GM18511 (cell line): Measurements from ENCODE around the gene PRPF40A.
A peak's percentile ranks its signal among the peaks of the same experiment; 100 is the strongest.

Source experiments
- ATAC-seq: cut with Tn5 transposase; IDR thresholded peaks from one replicate; pipeline ENCODE4 v1.9.1; 2021; ENCODE audit warnings: mild to moderate bottlenecking, moderate library complexity; ENCODE audit not compliant: unreplicated experiment

The PRPF40A gene

DNA sequence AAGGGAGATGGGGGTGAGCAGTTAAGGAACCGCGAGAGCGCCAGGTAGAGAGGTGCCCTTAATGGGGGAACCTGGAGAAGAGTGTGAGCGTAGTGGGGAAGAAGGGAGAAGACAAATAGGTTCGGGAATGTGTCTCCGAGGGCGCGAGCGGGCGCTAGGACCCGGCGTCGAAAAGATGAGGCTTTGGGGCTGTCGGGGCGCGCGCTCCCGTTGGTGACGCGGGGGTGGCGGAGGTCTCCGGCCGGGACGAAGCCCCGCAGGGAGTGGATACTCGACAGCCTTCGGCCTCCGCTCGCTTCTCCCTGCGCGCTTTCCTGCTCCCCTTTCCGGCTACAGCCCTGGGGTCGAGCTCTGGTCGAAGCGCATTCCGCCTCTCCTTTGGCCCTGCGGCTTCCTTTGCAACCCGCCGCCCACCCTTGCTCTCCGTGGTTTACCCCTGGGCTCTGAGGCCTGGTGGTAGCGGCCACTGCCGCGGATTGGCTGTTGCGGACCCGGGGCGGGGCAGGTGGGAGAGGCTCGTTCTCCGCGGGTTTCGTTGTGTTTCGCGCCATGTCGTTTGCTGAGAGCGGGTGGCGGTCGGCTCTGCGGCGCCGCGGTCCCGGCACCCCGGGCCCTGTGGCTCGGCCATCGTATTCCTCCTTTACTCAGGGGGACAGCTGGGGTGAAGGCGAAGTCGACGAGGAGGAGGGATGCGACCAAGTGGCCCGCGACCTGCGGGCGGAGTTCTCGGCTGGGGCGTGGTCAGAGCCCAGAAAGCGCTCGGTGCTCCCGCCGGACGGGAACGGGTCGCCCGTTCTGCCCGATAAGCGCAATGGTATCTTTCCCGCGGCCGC, 1.0 kb upstream of the PRPF40A start, which contains the start of gene ARL6IP6:
Gene ARL6IP6, plus strand, starts transcription at position 545 of the 833 bp plus-strand sequence. Its CDS starts 5 bp downstream, at position 550.
- peak; percentile 74 for ATAC-seq

DNA sequence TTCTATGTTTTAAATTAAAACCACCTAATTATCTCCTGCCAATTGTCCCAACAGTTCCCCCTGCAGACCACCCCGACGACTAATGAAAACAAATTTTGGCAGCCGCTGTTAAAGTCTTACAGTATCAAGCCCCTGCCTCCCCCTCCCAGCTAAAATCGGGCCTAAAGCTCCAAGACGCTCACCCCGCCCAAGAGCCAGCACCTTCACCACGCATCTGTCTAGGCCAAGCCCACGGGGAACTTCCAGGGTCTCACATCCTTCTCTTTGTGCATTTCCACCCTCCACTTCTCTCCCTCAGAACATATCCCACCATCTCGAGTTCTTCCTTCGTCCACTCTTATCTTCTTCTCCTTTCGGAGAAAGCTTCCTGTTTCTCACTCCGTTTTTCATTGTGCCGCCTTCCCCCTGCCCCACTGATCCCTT, 445 bp downstream of the PRPF40A start:
- peak; percentile 3 for ATAC-seq

DNA sequence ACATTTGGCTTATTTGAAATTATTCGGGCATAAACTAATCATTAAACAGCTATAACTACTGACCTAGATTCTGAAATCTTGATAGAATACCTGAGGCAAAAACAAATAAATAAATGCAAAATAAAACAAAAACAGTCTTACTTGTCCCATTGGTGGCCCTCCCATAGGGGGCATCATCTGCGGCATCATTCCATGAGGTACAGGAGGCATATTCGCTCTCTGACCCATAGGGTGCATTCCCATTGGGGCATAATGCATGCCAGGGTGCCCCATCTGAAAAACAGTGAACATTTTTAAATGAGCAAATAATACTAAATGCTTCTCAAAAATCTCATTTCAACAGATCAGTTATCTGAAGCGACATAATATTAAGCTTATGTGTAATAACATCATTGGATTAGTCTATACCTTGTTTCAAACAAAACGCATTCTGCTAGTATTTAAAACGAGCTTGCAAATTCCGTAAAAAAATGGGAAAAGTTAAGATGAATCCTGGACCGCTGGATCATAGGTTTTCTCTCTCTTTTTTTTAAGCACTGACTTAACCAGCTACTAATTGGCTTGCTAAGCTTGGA, 1.3 kb downstream of the PRPF40A start:
- ATAC-seq, result no peak

DNA sequence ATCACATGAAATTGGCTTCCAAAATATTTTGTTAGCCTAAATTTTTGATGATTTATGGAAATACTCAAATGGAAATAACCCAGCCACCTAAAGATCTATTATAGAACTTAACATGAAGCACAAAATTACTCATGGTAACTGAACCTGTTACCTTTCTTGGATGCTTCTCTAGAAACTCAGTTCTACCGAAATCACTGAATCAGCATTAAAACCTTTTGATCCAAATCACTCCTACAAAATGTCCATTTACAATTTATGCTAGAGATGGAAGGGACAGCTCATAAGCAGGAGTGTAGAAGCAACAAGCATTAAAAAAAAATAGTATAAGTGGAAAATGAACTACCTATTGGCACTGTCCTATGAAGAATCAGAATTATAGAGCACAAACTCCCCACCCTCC, 2.1 kb downstream of the PRPF40A start:
- no peak for ATAC-seq

DNA sequence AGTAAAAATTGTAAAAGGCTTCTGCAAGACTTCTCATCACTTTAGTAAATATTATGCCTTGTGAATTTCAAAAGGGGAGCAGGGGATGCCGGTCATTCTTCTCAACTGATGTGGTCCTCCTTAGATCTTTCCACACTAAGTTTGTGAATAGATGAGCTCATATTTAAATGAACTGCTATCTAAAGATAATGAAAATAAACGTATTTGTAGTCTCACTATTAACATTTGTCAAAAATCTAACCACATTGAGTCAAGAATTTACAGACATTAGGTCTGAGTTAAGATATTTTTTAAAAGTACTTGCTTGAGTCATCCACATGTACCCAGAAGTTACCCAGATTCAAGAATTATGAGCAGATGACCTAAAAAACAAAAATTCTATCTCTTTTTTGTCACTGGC, 6.5 kb downstream of the PRPF40A start:
- ATAC-seq, result no peak

DNA sequence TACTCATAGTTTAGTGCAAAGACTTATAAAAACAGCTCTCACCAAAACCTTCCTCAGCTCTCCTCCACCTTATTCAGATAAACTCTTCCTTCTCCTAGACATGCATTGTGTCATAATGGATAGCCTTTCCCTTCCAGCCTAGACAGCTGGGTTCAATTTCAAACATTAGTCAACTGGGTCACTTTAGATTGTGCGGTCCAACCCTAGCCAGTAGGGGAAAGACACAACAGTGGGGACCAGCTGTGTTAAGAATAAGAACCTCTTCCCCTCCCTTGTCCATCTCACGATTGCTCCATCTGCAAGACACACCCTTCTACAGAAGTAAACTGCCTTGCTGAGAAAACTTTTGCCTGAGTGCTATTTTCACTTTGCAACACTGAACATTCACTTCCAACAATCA, 8.5 kb downstream of the PRPF40A start:
- ATAC-seq, result no peak

DNA sequence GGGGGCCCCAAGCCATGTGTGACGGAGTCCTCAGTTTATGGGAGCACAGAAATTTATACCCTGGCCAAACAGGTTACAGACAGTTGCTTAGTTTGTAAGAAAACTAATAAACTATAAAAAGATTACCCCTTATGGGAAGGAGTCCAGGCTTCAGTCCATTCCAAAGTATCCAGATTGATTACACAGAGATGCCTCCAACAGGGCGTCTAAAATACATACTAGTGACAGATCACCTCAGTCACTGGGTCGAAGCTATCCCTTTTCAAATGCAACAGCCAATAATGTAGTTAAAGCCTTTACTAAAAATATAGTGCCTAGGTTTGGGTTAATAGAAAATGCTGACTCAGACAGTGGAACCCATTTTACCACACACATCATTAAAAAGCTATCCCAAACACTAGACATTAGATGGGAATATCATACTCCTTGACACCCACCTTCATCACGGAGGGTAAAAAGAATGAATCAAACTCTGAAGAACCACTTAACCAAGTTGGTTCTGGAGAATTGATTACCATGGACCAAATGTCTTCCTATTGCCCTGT, 10.7 kb downstream of the PRPF40A start:
- no peak for ATAC-seq

DNA sequence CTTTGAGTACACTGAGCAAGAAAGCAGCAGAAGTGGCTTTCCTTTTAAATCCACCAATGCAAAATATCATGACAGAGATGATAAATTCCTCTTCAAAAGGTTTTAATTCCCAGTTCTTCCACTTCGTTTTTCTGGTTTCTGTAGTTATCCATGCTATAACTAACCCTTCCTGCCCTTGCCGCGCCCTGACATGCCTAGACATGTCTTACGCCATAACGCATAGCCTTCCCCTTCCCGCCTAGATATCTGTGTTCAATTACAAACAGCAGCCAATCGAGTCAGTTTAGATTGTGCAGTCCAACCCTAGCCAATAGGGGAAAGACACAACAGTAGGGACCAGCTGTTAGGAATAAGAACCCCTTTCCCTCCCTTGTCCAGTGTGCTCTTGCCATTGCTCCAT, 16.1 kb downstream of the PRPF40A start:
- no peak for ATAC-seq

DNA sequence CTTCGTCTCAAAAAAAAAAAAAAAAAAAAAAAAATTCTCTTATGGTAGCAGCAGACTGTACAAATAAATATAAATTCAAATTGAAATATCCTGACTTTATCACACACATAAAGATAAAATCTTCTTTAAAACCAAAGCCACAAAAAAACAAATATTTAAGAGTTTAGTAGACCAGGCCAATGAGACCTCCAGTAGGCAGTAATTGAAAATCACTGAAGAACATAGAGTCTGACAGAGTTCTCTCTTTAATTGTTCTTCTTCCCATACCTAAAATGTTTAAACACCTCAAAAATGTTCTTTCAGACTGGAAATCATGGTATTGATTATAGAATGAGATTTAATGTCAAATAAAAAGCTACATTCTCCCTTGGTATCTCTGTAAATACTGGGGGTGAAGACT, 20.8 kb downstream of the PRPF40A start:
- no peak for ATAC-seq

DNA sequence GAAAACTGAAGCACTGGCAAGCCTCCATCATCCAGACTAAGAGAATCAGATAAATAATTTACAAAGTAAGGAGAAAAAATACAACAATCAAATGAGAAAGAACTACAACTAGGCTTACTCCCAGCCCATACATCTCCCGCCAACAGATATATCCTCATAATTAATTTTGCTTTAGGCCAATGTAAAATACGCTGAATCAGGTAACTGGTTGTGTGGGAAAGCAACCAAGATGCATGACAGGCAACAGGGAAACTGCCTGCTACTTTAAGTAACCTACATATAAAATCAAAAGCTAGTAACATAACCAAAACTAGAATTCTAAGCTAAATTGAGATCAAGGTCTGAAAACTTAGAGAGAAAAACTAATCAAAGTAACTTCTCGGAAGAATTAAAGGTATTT, 21.5 kb downstream of the PRPF40A start:
- ATAC-seq, result no peak

DNA sequence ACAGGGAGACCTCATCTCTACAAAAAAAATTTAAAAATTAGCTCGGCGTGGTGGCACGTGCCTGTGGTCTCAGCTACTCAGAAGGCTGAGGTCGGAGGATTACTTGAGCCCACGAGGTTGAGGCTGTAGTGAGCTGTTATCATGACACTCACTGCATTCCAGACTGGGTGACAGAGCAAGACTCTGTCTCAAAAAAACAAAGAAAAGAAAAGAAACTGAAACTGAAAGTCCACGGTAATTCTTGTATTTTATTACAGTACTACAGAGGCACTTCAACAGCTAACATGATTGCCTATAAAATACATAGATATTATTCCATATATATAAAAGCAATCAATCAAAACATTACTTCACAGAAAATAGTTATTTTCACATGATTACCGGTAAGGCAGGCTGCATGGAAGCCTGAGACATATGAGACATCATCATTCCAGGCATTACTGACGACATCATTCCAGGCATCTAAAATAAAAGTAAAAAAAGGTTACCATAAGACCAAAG, 23.1 kb downstream of the PRPF40A start:
- ATAC-seq, result peak; percentile 46

DNA sequence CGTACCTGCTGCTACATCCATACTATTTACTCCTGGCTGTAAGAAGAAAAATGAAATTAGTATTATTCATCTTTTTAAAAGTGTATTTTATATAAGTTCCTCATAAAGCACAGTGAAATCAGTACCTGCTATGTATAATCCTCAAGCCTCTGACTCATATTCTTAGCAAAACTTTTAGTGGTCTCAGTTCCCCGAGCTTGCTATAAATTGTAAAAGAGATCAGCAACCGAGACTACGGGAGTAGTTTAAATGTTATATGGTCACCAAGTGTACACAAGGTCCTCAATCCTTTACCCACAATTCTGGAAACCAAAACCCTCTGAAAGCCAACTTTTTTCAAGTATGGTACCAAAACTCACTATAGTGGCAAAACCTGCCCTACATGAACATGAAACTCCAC, 24.2 kb downstream of the PRPF40A start:
- ATAC-seq, result peak; percentile 90

DNA sequence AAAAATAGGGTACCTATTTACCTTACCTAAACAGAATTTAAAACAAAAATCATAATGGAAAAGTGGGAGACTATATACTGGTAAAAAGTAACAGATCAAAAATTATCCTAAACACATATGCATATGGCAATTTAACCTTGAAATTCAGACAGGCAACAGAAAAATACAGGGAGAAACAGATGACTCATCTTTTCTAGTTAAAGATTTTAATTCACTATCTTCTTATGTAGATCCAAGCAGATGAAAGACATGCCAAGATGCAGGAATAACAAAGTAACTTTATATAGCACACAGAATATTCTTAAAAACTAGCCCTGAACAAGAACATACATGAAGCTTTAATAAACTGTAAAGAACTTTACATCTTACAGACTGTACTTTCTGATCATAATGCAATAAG, 30.9 kb downstream of the PRPF40A start:
- ATAC-seq, result no peak

DNA sequence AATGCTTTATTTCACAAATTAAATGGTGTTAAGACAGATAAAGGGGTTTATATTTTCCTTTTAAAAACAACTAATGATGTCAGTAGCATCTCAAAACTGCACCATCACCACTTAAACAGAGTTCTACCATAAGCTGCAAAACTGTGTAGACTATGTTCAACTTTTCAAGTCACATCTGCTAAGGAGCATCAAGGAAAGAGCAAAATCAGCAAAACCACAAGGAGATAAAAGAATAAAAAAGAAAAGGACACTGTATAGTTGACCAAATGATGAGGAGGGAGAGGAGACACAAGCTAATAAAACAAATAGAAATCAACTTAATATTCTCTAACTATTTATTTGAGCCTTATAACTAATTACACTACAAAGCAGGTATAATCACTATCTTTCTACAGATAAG, 33.9 kb downstream of the PRPF40A start:
- no peak for ATAC-seq

DNA sequence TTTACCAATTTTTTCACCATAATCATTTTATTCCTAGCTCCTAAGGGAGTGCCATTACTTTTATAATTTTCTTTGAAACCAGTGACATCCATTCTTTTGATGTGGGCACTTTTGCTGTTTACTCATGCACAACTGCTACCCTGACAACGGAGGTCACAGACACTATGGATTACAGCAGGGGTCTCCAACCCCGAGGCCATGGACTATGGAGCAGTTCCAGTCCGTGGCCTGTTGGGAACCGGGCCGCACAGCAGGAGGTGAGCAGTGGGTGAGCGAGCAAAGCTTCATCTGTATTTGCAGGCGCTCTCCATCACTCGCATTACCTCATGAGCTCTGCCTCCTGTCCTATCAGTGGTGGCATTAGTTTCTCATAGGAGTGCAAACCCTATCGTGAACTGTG, 34.6 kb downstream of the PRPF40A start:
- ATAC-seq, result no peak

DNA sequence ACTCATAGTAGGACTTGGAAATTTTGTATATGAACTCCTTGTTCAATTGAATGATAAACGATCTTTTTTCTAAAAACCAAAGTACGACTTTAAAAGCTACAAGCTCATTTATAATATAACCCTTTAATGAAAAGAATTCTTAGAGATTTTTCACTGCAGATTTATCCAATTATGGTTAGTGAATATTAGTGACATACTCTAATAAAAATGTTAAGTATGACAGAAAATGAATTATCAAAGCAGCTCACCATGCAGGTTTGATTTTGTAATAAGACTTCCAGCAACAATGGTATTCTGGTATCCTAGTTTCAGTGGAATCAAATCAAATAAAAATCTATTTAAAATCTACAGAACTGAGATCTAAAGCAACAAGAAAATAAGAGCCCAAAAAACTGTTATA, 38.5 kb downstream of the PRPF40A start:
- ATAC-seq, result no peak

DNA sequence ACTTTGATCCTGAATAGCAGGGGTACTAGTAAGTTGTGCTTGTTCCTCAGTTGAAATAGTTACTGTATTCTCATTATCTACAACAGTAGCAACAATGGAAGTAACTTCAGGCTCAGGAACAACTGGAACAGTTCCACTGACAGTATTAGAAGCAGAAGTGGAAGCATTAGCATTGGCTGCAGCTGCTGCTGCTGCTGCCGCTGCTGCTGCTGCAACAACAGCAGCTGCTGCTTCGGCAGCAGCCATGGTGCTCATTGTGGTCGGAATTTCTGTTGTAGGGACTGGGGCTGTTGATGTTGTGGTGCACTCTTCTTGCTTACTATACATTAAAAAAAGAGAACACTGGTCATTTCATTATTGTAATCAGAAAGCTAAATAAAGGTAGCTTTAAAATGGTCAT, 40.8 kb downstream of the PRPF40A start:
- no peak for ATAC-seq

DNA sequence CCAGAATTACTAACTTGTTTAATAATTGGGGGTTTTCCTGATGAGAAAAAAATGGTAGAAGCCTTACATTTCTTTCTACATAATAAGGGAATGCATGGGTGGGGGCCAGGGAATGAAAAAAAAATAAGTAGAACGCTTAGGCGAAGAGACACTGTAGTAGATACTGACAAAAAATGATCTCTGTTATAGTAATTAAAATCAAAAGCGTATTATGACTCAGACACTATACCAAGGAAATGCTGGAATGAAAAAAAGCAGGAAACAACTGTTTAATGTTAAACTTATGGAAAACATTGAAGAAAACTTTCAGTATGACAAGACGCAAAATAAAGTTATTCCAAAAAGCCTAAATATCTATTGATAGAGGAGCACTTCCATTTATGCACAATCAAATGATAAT, 42.9 kb downstream of the PRPF40A start:
- ATAC-seq, result no peak

DNA sequence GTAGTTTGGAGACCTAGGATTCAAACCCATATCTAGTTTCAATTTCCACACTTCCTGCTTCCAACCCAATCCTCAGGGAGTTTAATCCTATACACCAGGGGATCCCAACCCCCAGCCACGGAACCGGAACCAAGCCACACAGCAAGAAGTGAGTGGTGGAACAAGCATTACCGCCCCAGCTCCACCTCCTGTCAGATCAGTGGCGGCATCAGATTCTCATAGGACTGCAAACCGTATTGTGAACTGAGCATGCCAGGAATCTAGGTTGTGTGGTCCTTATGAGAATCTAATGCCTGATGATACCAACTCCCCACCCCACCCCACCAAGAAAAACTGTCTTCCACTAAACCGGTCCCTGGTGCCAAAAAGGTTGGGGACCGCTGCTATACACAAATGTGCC, 52.5 kb downstream of the PRPF40A start:
- no peak for ATAC-seq

DNA sequence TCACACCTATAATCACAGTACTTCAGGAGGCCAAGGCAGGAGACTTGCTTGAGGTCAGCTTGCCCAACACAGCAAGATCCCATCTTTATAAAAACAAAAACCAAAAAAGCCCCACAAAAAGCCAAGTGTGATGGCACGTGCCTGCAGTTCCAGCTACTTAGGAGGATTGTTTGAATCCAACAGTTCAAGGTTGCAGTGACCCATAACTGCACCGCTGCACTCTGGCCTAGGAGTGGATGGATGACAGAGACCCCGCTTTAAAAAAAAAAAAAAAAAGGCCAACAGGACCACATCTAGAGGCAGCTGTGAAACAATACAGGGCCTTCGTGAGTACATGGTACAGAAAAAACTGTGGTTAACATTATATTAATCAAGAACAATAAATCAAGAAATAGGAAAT, 56.2 kb downstream of the PRPF40A start:
- ATAC-seq, result no peak

DNA sequence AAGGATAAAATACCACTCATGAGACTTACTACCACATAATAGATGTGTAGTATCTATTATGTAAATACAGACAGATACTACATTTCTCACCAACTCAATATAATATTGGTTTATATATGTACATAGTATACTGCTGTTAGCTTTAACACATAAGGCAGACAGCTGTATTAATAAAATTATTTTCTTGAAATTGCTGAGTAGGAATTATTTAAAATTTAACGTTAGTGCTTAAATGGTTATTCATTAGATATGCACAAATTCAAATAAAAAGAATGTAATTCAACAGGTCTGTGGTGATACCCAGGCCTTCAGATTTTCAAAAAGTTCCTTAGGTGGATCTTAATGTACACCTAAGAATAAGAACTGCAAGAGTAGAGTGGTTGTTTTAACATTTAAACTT, 59.0 kb downstream of the PRPF40A start:
- ATAC-seq, result no peak

DNA sequence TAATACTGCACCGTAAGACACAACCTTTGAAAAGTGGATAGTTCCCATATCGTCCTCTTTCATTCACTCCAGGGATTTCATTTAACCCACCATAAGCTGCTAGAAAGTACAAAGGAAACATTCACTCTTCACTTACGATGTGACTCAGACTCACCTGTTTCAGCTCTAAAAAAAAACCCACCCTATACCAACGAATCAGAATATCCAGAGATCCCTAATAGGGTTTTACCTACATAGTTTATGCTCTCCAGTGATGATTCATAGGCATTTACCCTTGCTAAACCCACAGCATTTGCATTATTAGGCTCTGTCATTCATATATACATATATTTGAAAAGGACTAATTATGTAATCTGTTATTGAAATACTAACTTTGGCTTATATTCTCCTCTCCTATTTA, 60.2 kb downstream of the PRPF40A start:
- ATAC-seq, result peak; percentile 66
